Measurements from ENCODE around the gene CCDC71.

CCDC71 gene

GRCh38 chr3:49124991-49125670 is 41.0 kb downstream of the CCDC71 start:
- no peak for DNase-seq

- DNase-seq = no peak
These were observed 41.9 kb downstream of the CCDC71 start for GRCh38 chr3:49124203-49124602.

- DNase-seq = no peak
These were observed 42.4 kb downstream of the CCDC71 start for GRCh38 chr3:49123687-49124086.

- no peak for DNase-seq
These were observed 43.1 kb downstream of the CCDC71 start for GRCh38 chr3:49122886-49123545.

GRCh38 chr3:49122451-49122850 is 43.7 kb downstream of the CCDC71 start:
- DNase-seq = no peak

- no peak for DNase-seq
These were observed 44.1 kb downstream of the CCDC71 start for GRCh38 chr3:49122022-49122421.

GRCh38 chr3:49121132-49121736 is 44.9 kb downstream of the CCDC71 start:
- no peak for DNase-seq

GRCh38 chr3:49120438-49121131 is 45.5 kb downstream of the CCDC71 start, which contains the start of gene USP19:
USP19 (minus strand) TSS chr3:49120823; CDS start chr3:49119145, 1,678 bp downstream.
- DNase-seq = peak; percentile 88 to 90

GRCh38 chr3:49120096-49120437 is 46.1 kb downstream of the CCDC71 start:
- DNase-seq = no peak

GRCh38 chr3:49119439-49119838 is 46.7 kb downstream of the CCDC71 start:
- DNase-seq = no peak

GRCh38 chr3:49119036-49119435 is 47.1 kb downstream of the CCDC71 start:
- DNase-seq = no peak
